ENCODE results near the gene KRTAP9-9.

KRTAP9-9 gene

GRCh38 chr17:41287050-41287449 lies 31.9 kb downstream of the KRTAP9-9 start:
- Histone ChIP-seq H3K36me3 (ENCODE audit: insufficient read depth, low read length) (no peaks in the 10 kb centered on the region), H3K9me3 (ENCODE audit: insufficient read depth, low read length, severe bottlenecking) (no peaks in the 10 kb centered on the region), H3K9ac (ENCODE audit: low read depth, low read length) (no peak overlapping the region), H3K4me3 (ENCODE audit: low read depth in 1 of 2, low read length in 2 of 2) (no peak overlapping the region), H3K27me3 (ENCODE audit: insufficient read depth, low read length, poor library complexity) (peaks cover 11% of the 10 kb centered on the region), H3K79me2 (ENCODE audit: insufficient read depth, low read length) (no peaks in the 10 kb centered on the region), H3K27ac (ENCODE audit: low read length) (no peak overlapping the region), H4K20me1 (ENCODE audit: insufficient read depth, low read length) (no peaks in the 10 kb centered on the region), H3K4me2 (ENCODE audit: insufficient read depth, low read length) (no peak overlapping the region), H2AFZ (ENCODE audit: low read depth, low read length) (no peak overlapping the region), H3K4me1 (ENCODE audit: insufficient read depth, low read length) (no peaks in the 10 kb centered on the region)
- no peak for DNase-seq
- no peak for ATAC-seq (ENCODE audit: insufficient read depth, low read depth)
- TF ChIP-seq EZH2 (IDR thresholded peaks at IDR 0.05; ENCODE audit: borderline replicate concordance, low read depth, low read length, severe bottlenecking) = no peak
- no peak for TF ChIP-seq CTCF (IDR thresholded peaks at IDR 0.05; ENCODE audit: borderline replicate concordance, extremely low read depth, low read length, poor library complexity, severe bottlenecking)

- Histone ChIP-seq H3K27me3 (ENCODE audit: insufficient read depth, low read length, poor library complexity) (peaks cover 5% of the 10 kb centered on the region), H3K36me3 (ENCODE audit: insufficient read depth, low read length) (no peaks in the 10 kb centered on the region), H2AFZ (ENCODE audit: low read depth, low read length) (no peak overlapping the region), H4K20me1 (ENCODE audit: insufficient read depth, low read length) (no peaks in the 10 kb centered on the region), H3K27ac (ENCODE audit: low read length) (no peak overlapping the region), H3K4me2 (ENCODE audit: insufficient read depth, low read length) (no peak overlapping the region), H3K9ac (ENCODE audit: low read depth, low read length) (no peak overlapping the region), H3K4me3 (ENCODE audit: low read depth in 1 of 2, low read length in 2 of 2) (no peak overlapping the region), H3K9me3 (ENCODE audit: insufficient read depth, low read length, severe bottlenecking) (no peaks in the 10 kb centered on the region), H3K79me2 (ENCODE audit: insufficient read depth, low read length) (no peaks in the 10 kb centered on the region), H3K4me1 (ENCODE audit: insufficient read depth, low read length) (no peaks in the 10 kb centered on the region)
- no peak for ATAC-seq (ENCODE audit: insufficient read depth, low read depth)
- DNase-seq = no peak
- TF ChIP-seq EZH2 (IDR thresholded peaks at IDR 0.05; ENCODE audit: borderline replicate concordance, low read depth, low read length, severe bottlenecking) (no peak), CTCF (IDR thresholded peaks at IDR 0.05; ENCODE audit: borderline replicate concordance, extremely low read depth, low read length, poor library complexity, severe bottlenecking) (no peak)
Observed at GRCh38 chr17:41294016-41294415, 38.8 kb downstream of the KRTAP9-9 start.

GRCh38 chr17:41296846-41297245 lies 41.7 kb downstream of the KRTAP9-9 start:
- Histone ChIP-seq H3K27me3 (ENCODE audit: insufficient read depth, low read length, poor library complexity) (peaks cover 6% of the 10 kb centered on the region), H4K20me1 (ENCODE audit: insufficient read depth, low read length) (no peaks in the 10 kb centered on the region), H3K36me3 (ENCODE audit: insufficient read depth, low read length) (no peaks in the 10 kb centered on the region), H3K4me1 (ENCODE audit: insufficient read depth, low read length) (no peaks in the 10 kb centered on the region), H2AFZ (ENCODE audit: low read depth, low read length) (no peak overlapping the region), H3K9ac (ENCODE audit: low read depth, low read length) (no peak overlapping the region), H3K4me2 (ENCODE audit: insufficient read depth, low read length) (no peak overlapping the region), H3K9me3 (ENCODE audit: insufficient read depth, low read length, severe bottlenecking) (no peaks in the 10 kb centered on the region), H3K4me3 (ENCODE audit: low read depth in 1 of 2, low read length in 2 of 2) (no peak overlapping the region), H3K27ac (ENCODE audit: low read length) (no peak overlapping the region), H3K79me2 (ENCODE audit: insufficient read depth, low read length) (no peaks in the 10 kb centered on the region)
- no peak for ATAC-seq (ENCODE audit: insufficient read depth, low read depth)
- no peak for TF ChIP-seq CTCF (IDR thresholded peaks at IDR 0.05; ENCODE audit: borderline replicate concordance, extremely low read depth, low read length, poor library complexity, severe bottlenecking)
- no peak for TF ChIP-seq EZH2 (IDR thresholded peaks at IDR 0.05; ENCODE audit: borderline replicate concordance, low read depth, low read length, severe bottlenecking)
- DNase-seq = no peak

All from DND-41 (cell line).